ENCODE measurements around the gene MICAL2.
A peak's percentile ranks its signal among the peaks of the same experiment; 100 is the strongest.

MICAL2 gene

GRCh38 chr11:12110201-12110713 lies at the start of gene MICAL2:
MICAL2 (plus strand) TSS chr11:12110590; CDS start chr11:12162156, 51,566 bp downstream.
- peak; percentile 67 to 85 (median 76) for DNase-seq (ENCODE audit: low read depth in 3 of 3)

GRCh38 chr11:12061851-12062560 lies 48.4 kb upstream of the MICAL2 start:
- no peak for DNase-seq (ENCODE audit: low read depth in 3 of 3)

- no peak for DNase-seq (ENCODE audit: low read depth in 3 of 3)
Measured at GRCh38 chr11:12063251-12063650, 47.1 kb upstream of the MICAL2 start.

GRCh38 chr11:12064136-12064953 lies 46.0 kb upstream of the MICAL2 start:
- DNase-seq (ENCODE audit: low read depth in 3 of 3): no peak

- no peak for DNase-seq (ENCODE audit: low read depth in 3 of 3)
Measured at GRCh38 chr11:12064954-12065280, 45.5 kb upstream of the MICAL2 start.

- no peak for DNase-seq (ENCODE audit: low read depth in 3 of 3)
Measured at GRCh38 chr11:12066056-12066798, 44.2 kb upstream of the MICAL2 start.

GRCh38 chr11:12066799-12067508 lies 43.4 kb upstream of the MICAL2 start:
- DNase-seq (ENCODE audit: low read depth in 3 of 3): no peak

- DNase-seq (ENCODE audit: low read depth in 3 of 3): no peak
Measured at GRCh38 chr11:12067796-12068357, 42.5 kb upstream of the MICAL2 start.

GRCh38 chr11:12069066-12069676 lies 41.2 kb upstream of the MICAL2 start:
- no peak for DNase-seq (ENCODE audit: low read depth in 3 of 3)

GRCh38 chr11:12070446-12071267 lies 39.7 kb upstream of the MICAL2 start:
- no peak for DNase-seq (ENCODE audit: low read depth in 3 of 3)

GRCh38 chr11:12071574-12071973 lies 38.8 kb upstream of the MICAL2 start:
- DNase-seq (ENCODE audit: low read depth in 3 of 3): no peak

- no peak for DNase-seq (ENCODE audit: low read depth in 3 of 3)
Measured at GRCh38 chr11:12073436-12073835, 37.0 kb upstream of the MICAL2 start.

GRCh38 chr11:12073886-12074285 lies 36.5 kb upstream of the MICAL2 start:
- DNase-seq (ENCODE audit: low read depth in 3 of 3): no peak

GRCh38 chr11:12074529-12075195 lies 35.7 kb upstream of the MICAL2 start:
- DNase-seq (ENCODE audit: low read depth in 3 of 3): no peak

- no peak for DNase-seq (ENCODE audit: low read depth in 3 of 3)
Measured at GRCh38 chr11:12075291-12075690, 35.1 kb upstream of the MICAL2 start.

GRCh38 chr11:12075822-12076821 lies 34.3 kb upstream of the MICAL2 start:
- DNase-seq (ENCODE audit: low read depth in 3 of 3): no peak

GRCh38 chr11:12076840-12077534 lies 33.4 kb upstream of the MICAL2 start:
- DNase-seq (ENCODE audit: low read depth in 3 of 3): no peak

All from stimulated activated CD4-positive, alpha-beta T cell treated with anti-CD3 and anti-CD28 coated beads, TNF-alpha, amount 100 ng/mL, for 24 hours (primary cell).